Measurements from ENCODE around the gene IRF6. TPM values are rescaled to one million over a fixed set of nuclear protein-coding genes. Genes with fewer than 3 reads are reported as not detected.

Gene IRF6
- total and polyA plus RNA-seq, 4 donors: 8.7 to 29.2 (median 18.6) TPM

DNA sequence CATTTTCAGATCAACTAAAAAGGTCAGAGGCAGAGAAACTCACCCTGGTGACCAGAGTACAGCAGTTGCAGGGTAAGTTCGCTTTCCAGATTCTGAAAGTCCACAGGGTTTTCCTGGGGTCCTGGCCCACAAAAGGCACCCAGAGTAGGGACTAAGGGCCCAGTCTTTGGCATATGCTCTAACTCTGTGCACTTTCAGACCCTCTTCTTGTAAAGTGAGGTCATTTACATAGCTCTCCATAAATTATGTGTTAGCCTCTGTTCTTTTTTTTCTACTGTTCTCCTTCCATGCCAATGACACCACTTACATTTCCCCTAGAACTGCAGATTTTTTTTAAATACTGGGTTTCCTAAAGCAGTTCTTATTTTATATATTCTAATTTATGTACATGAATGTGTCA, 27.8 kb downstream of the IRF6 start:
- no peak overlapping the region for H3K27ac ChIP-seq (ENCODE audit: low read depth in 1 of 2, low read length in 1 of 2)
- DNase-seq (no peak), ATAC-seq (ENCODE audit: insufficient read depth, low FRiP score) (no peak)
- H3K9ac ChIP-seq (ENCODE audit: insufficient read depth in 1 of 2, low read length in 2 of 2): no peak overlapping the region
- peaks cover 0 to 3% (median 1%) of the 10 kb centered on the region in 4 donors for H3K36me3 ChIP-seq (ENCODE audit: control insufficient read depth in 4 of 4, insufficient read depth in 4 of 4, low read length in 4 of 4)
- 99 to 100% methylated on average over 1 of the region's 1 CpG for WGBS, 2 donors
- no peak overlapping the region for H3K4me3 ChIP-seq
- no peaks in the 10 kb centered on the region for H3K27me3 ChIP-seq (ENCODE audit: control insufficient read depth in 3 of 3, insufficient read depth in 3 of 3, low read length in 2 of 3)
- H3K9me3 ChIP-seq (ENCODE audit: control insufficient read depth in 4 of 4, insufficient read depth in 3 of 4, low read length in 3 of 4): no peaks in the 10 kb centered on the region
- TF ChIP-seq, protein P1, sequence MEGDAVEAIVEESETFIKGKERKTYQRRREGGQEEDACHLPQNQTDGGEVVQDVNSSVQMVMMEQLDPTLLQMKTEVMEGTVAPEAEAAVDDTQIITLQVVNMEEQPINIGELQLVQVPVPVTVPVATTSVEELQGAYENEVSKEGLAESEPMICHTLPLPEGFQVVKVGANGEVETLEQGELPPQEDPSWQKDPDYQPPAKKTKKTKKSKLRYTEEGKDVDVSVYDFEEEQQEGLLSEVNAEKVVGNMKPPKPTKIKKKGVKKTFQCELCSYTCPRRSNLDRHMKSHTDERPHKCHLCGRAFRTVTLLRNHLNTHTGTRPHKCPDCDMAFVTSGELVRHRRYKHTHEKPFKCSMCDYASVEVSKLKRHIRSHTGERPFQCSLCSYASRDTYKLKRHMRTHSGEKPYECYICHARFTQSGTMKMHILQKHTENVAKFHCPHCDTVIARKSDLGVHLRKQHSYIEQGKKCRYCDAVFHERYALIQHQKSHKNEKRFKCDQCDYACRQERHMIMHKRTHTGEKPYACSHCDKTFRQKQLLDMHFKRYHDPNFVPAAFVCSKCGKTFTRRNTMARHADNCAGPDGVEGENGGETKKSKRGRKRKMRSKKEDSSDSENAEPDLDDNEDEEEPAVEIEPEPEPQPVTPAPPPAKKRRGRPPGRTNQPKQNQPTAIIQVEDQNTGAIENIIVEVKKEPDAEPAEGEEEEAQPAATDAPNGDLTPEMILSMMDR (IDR thresholded peaks at IDR 0.05; ENCODE audit: control extremely low read depth, extremely low read depth): no peak
- peaks cover 0 to 2% (median under 1%) of the 10 kb centered on the region in 5 donors for H3K4me1 ChIP-seq (ENCODE audit: control insufficient read depth in 5 of 5, insufficient read depth in 5 of 5, low read length in 5 of 5)

- TF ChIP-seq, protein P1 (IDR thresholded peaks at IDR 0.05; ENCODE audit: control extremely low read depth, extremely low read depth): no peak
- H3K4me1 ChIP-seq (ENCODE audit: control insufficient read depth in 5 of 5, insufficient read depth in 5 of 5, low read length in 5 of 5): peaks cover 0 to 1% (median 0%) of the 10 kb centered on the region in 5 donors
- no peaks in the 10 kb centered on the region for H3K9me3 ChIP-seq (ENCODE audit: control insufficient read depth in 4 of 4, insufficient read depth in 3 of 4, low read length in 3 of 4)
- no peak overlapping the region for H3K27ac ChIP-seq (ENCODE audit: low read depth in 1 of 2, low read length in 1 of 2)
- H3K4me3 ChIP-seq: no peak overlapping the region
- H3K9ac ChIP-seq (ENCODE audit: insufficient read depth in 1 of 2, low read length in 2 of 2): no peak overlapping the region
- peaks cover 0 to 3% (median 1%) of the 10 kb centered on the region in 4 donors for H3K36me3 ChIP-seq (ENCODE audit: control insufficient read depth in 4 of 4, insufficient read depth in 4 of 4, low read length in 4 of 4)
- no peak for DNase-seq
- WGBS, 2 donors: 96% methylated on average over 2 of the region's 2 CpGs
- H3K27me3 ChIP-seq (ENCODE audit: control insufficient read depth in 3 of 3, insufficient read depth in 3 of 3, low read length in 2 of 3): no peaks in the 10 kb centered on the region
- no peak for ATAC-seq (ENCODE audit: insufficient read depth, low FRiP score)
Measured at GRCh38 chr1:209777587-209777986, 28.4 kb downstream of the IRF6 start.

- no peak overlapping the region for H3K9ac ChIP-seq (ENCODE audit: insufficient read depth in 1 of 2, low read length in 2 of 2)
- TF ChIP-seq, protein P1 (IDR thresholded peaks at IDR 0.05; ENCODE audit: control extremely low read depth, extremely low read depth): no peak
- no peak overlapping the region for H3K27ac ChIP-seq (ENCODE audit: low read depth in 1 of 2, low read length in 1 of 2)
- 65 to 82% methylated on average over 2 of the region's 2 CpGs for WGBS, 2 donors
- DNase-seq (no peak), ATAC-seq (ENCODE audit: insufficient read depth, low FRiP score) (no peak)
- H3K27me3 ChIP-seq (ENCODE audit: control insufficient read depth in 3 of 3, insufficient read depth in 3 of 3, low read length in 2 of 3): no peaks in the 10 kb centered on the region
- H3K4me1 ChIP-seq (ENCODE audit: control insufficient read depth in 5 of 5, insufficient read depth in 5 of 5, low read length in 5 of 5): peaks cover 0 to 13% (median 0%) of the 10 kb centered on the region in 5 donors
- no peaks in the 10 kb centered on the region for H3K9me3 ChIP-seq (ENCODE audit: control insufficient read depth in 4 of 4, insufficient read depth in 3 of 4, low read length in 3 of 4)
- no peak overlapping the region for H3K4me3 ChIP-seq
- H3K36me3 ChIP-seq (ENCODE audit: control insufficient read depth in 4 of 4, insufficient read depth in 4 of 4, low read length in 4 of 4): peaks cover 0 to 3% (median 0%) of the 10 kb centered on the region in 4 donors
Measured at GRCh38 chr1:209775678-209776077, 30.3 kb downstream of the IRF6 start.

GRCh38 chr1:209774592-209774991, 31.4 kb downstream of the IRF6 start:
- Histone ChIP-seq H3K4me1 (ENCODE audit: control insufficient read depth in 5 of 5, insufficient read depth in 5 of 5, low read length in 5 of 5) (peaks cover 0 to 13% (median 7%) of the 10 kb centered on the region in 5 donors), H3K27ac (ENCODE audit: low read depth in 1 of 2, low read length in 1 of 2) (no peak overlapping the region), H3K9me3 (ENCODE audit: control insufficient read depth in 4 of 4, insufficient read depth in 3 of 4, low read length in 3 of 4) (no peaks in the 10 kb centered on the region), H3K27me3 (ENCODE audit: control insufficient read depth in 3 of 3, insufficient read depth in 3 of 3, low read length in 2 of 3) (no peaks in the 10 kb centered on the region), H3K4me3 (no peak overlapping the region), H3K9ac (ENCODE audit: insufficient read depth in 1 of 2, low read length in 2 of 2) (no peak overlapping the region), H3K36me3 (ENCODE audit: control insufficient read depth in 4 of 4, insufficient read depth in 4 of 4, low read length in 4 of 4) (peaks cover 0 to 3% (median 0%) of the 10 kb centered on the region in 4 donors)
- ATAC-seq (ENCODE audit: insufficient read depth, low FRiP score) (no peak), DNase-seq (no peak)
- WGBS, 2 donors: 80 to 93% methylated on average over 1 of the region's 1 CpG
- TF ChIP-seq, protein P1 (IDR thresholded peaks at IDR 0.05; ENCODE audit: control extremely low read depth, extremely low read depth): no peak

All from lung (tissue), 12 donors.